GM21576 (cell line): ENCODE results near the gene OSBP2.
"Not testable (repeated sequence)": the region's sequence is repeated elsewhere in the genome, so short reads cannot be mapped to it uniquely, and the experiment has no call there.

Experiments
- ATAC-seq: cut with Tn5 transposase; IDR thresholded peaks from one replicate; pipeline ENCODE4 v1.9.1; 2021; ENCODE audit warnings: mild to moderate bottlenecking, moderate library complexity; ENCODE audit not compliant: unreplicated experiment

OSBP2 gene

GRCh38 chr22:30694640-30695350 is at the start of gene OSBP2:
TSS of gene OSBP2 (plus strand) at chr22:30694874. CDS start at chr22:30694910, 36 bp downstream.
- no peak for ATAC-seq

- no peak for ATAC-seq
These were observed 48.0 kb upstream of the OSBP2 start for GRCh38 chr22:30646518-30647160.

GRCh38 chr22:30647536-30647935 is 47.1 kb upstream of the OSBP2 start:
- ATAC-seq: no peak

GRCh38 chr22:30648825-30649224 is 45.8 kb upstream of the OSBP2 start:
- ATAC-seq: no peak

- ATAC-seq: no peak
These were observed 45.2 kb upstream of the OSBP2 start for GRCh38 chr22:30649430-30650007.

GRCh38 chr22:30650508-30651116 is 44.1 kb upstream of the OSBP2 start:
- no peak for ATAC-seq

- ATAC-seq: no peak
These were observed 41.8 kb upstream of the OSBP2 start for GRCh38 chr22:30652852-30653251.

GRCh38 chr22:30654361-30654760 is 40.3 kb upstream of the OSBP2 start:
- ATAC-seq: no peak

GRCh38 chr22:30655532-30655931 is 39.1 kb upstream of the OSBP2 start:
- no peak for ATAC-seq

GRCh38 chr22:30662040-30662439 is 32.6 kb upstream of the OSBP2 start:
- no peak for ATAC-seq

GRCh38 chr22:30664798-30665197 is 29.9 kb upstream of the OSBP2 start:
- no peak for ATAC-seq

GRCh38 chr22:30665266-30665665 is 29.4 kb upstream of the OSBP2 start:
- no peak for ATAC-seq

GRCh38 chr22:30665786-30666185 is 28.9 kb upstream of the OSBP2 start:
- ATAC-seq: no peak

GRCh38 chr22:30667107-30667493 is 27.6 kb upstream of the OSBP2 start:
- no peak for ATAC-seq

GRCh38 chr22:30667494-30668385 is 26.9 kb upstream of the OSBP2 start, which contains the start of gene DUSP18:
TSS of gene DUSP18 (minus strand) at chr22:30667875. CDS start at chr22:30664003, 3,872 bp downstream.
- peak; percentile 83 for ATAC-seq

GRCh38 chr22:30668386-30668710 is 26.3 kb upstream of the OSBP2 start:
- no peak for ATAC-seq

- ATAC-seq: no peak
These were observed 23.6 kb upstream of the OSBP2 start for GRCh38 chr22:30671071-30671470.

GRCh38 chr22:30673136-30673535 is 21.5 kb upstream of the OSBP2 start:
- ATAC-seq: no peak

- ATAC-seq: no peak
These were observed 20.2 kb upstream of the OSBP2 start for GRCh38 chr22:30674482-30674881.

- no peak for ATAC-seq
These were observed 19.2 kb upstream of the OSBP2 start for GRCh38 chr22:30675436-30675835.

GRCh38 chr22:30676565-30676964 is 18.1 kb upstream of the OSBP2 start:
- not testable (repeated sequence) for ATAC-seq
